Right lobe of liver (tissue), 6 donors: ENCODE results near the gene PROSER1. TPM values are rescaled to one million over a fixed set of nuclear protein-coding genes. Genes with fewer than 3 reads are reported as not detected.

Source experiments
- ATAC-seq, 4 donors: fragments of 200-7000 bp; cut with Tn5 transposase; one replicate each; pipeline ENCODE4 v1.9.1; 2020; ENCODE audit warnings: mild to moderate bottlenecking in 4 of 4, moderate library complexity in 4 of 4
- DNase-seq, 3 donors: peaks; one replicate each; pipeline ENCODE4 v3.0.0-alpha.2; 2020
- H3K27ac ChIP-seq, 3 donors: fragments of 200-600 bp; one replicate each; pipeline ENCODE4 v1.8.0; 2022
- H3K27me3 ChIP-seq, 2 donors: fragments of 200-600 bp; one replicate each; pipeline ENCODE4 v1.8.0; 2022
- H3K36me3 ChIP-seq, 4 donors: fragments of 200-600 bp; sonication (generic) in 1 of 4; one replicate each; pipeline versions ENCODE4 v1.5.1 to v1.8.0; 2017 to 2022; ENCODE audit warnings: control low read depth in 1 of 4
- H3K4me1 ChIP-seq, 4 donors: fragments of 200-600 bp; sonication (generic) in 1 of 4; one replicate each; pipeline versions ENCODE4 v1.5.1 to v1.8.0; 2017 to 2022; ENCODE audit warnings: control low read depth in 1 of 4
- H3K4me3 ChIP-seq, 3 donors: fragments of 200-600 bp; one replicate each; pipeline ENCODE4 v1.8.0; 2022
- H3K9me3 ChIP-seq, 4 donors: fragments of 200-600 bp; sonication (generic) in 1 of 4; one replicate each; pipeline versions ENCODE4 v1.5.1 to v1.8.0; 2017 to 2022; ENCODE audit warnings: control low read depth in 1 of 4
- CTCF ChIP-seq, 4 donors: fragments of 200-600 bp in 3 of 4; fragments of 450-650 bp in 1 of 4; IDR thresholded peaks; one replicate each; pipeline versions ENCODE4 v1.5.1 to v1.8.0; 2016 to 2022; ENCODE audit warnings: antibody characterized with exemption in 4 of 4, mild to moderate bottlenecking in 2 of 4
- POLR2A ChIP-seq: fragments of 450-650 bp; IDR thresholded peaks from one replicate; pipeline ENCODE4 v1.6.1; 2017; ENCODE audit warnings: antibody characterized with exemption, mild to moderate bottlenecking
- WGBS: methylation state at CpG from one replicate; pipeline ENCODE4 v1.1.6; 2018; ENCODE audit warnings: low coverage, low lambda C conversion rate; ENCODE audit not compliant: insufficient coverage; ENCODE audit errors: missing lambda C conversion rate; 5-methylcytosine and 5-hydroxymethylcytosine counted together
- intact Hi-C, 2 donors: fragments of 100-400 bp; cut with DNase I; formaldehyde crosslinking; loops; one replicate each; pipeline versions ENCODE4 v1.11.2 to v1.14.1; 2022
- total RNA-seq, 6 experiments: library from RNA; depleted of rRNA in 2 of 6; stranded (reverse); fragments of >200 nt in 2 of 6; fragmentation: NEBNext Ultra II Directional in 3 of 6; extraction: Animal tissue kit (Norgen Biotek cat#: 25700) in 3 of 6; gene quantifications; one replicate each; pipeline versions ENCODE4 v1.1.0 to v1.2.4, GENCODE V29; 2016 to 2023
- donor health status: DM: no; HTN: yes; CAD: no.
- donor health status: DM: no; HTN: no; CAD: no.
- donor health status: DM: no; HTN: no; CAD: no.
- donor health status: DM: no; HTN: yes; CAD: no.
- donor health status: DM: no; HTN: yes; CAD: no.

The PROSER1 gene
- total RNA-seq, 6 experiments from 2014 or later, result 8.6 to 11.2 (median 9.9) TPM

- Histone ChIP-seq H3K36me3 (peaks cover 0 to 14% (median 0%) of the 10 kb centered on the region in 4 donors), H3K4me3 (no peak overlapping the region), H3K27me3 (no peaks in the 10 kb centered on the region), H3K9me3 (no peaks in the 10 kb centered on the region), H3K4me1 (no peaks in the 10 kb centered on the region), H3K27ac (no peak overlapping the region)
- ATAC-seq (no peak), DNase-seq (no peak)
- intact Hi-C loops, result no loop called here
- WGBS, result 83% methylated on average over 2 of the region's 3 CpGs
- TF ChIP-seq CTCF (IDR thresholded peaks at IDR 0.05) (no peak), POLR2A (no peak)
Measured at GRCh38 chr13:39049274-39049673, 11.4 kb upstream of the PROSER1 start.

GRCh38 chr13:39048806-39049205 is 10.9 kb upstream of the PROSER1 start:
- DNase-seq (no peak), ATAC-seq (no peak)
- Histone ChIP-seq H3K27me3 (no peaks in the 10 kb centered on the region), H3K4me1 (no peaks in the 10 kb centered on the region), H3K9me3 (no peaks in the 10 kb centered on the region), H3K36me3 (peaks cover 0 to 14% (median 0%) of the 10 kb centered on the region in 4 donors), H3K27ac (no peak overlapping the region), H3K4me3 (no peak overlapping the region)
- no peak for TF ChIP-seq POLR2A
- TF ChIP-seq CTCF (IDR thresholded peaks at IDR 0.05), result no peak
- intact Hi-C loops, result no loop called here

GRCh38 chr13:39047560-39047959 is 9.7 kb upstream of the PROSER1 start:
- ATAC-seq (no peak), DNase-seq (no peak)
- Histone ChIP-seq H3K27me3 (no peaks in the 10 kb centered on the region), H3K4me1 (no peaks in the 10 kb centered on the region), H3K9me3 (no peaks in the 10 kb centered on the region), H3K4me3 (no peak overlapping the region), H3K36me3 (peaks cover 0 to 14% (median 0%) of the 10 kb centered on the region in 4 donors), H3K27ac (no peak overlapping the region)
- intact Hi-C loops, result no loop called here
- TF ChIP-seq CTCF (IDR thresholded peaks at IDR 0.05), result no peak
- no peak for TF ChIP-seq POLR2A
- WGBS, result 50% methylated on average over 2 of the region's 2 CpGs

- H3K36me3 ChIP-seq, result peaks cover 0 to 14% (median 0%) of the 10 kb centered on the region in 4 donors
- intact Hi-C loops, result no loop called here
- DNase-seq (no peak), ATAC-seq (no peak)
- peaks cover 0 to 13% (median 0%) of the 10 kb centered on the region in 4 donors for H3K4me1 ChIP-seq
- no peak overlapping the region for H3K4me3 ChIP-seq
- H3K27ac ChIP-seq, result no peak overlapping the region
- WGBS, result 95% methylated on average over 3 of the region's 3 CpGs
- no peaks in the 10 kb centered on the region for H3K27me3 ChIP-seq
- TF ChIP-seq CTCF (IDR thresholded peaks at IDR 0.05) (no peak), POLR2A (no peak)
- H3K9me3 ChIP-seq, result no peaks in the 10 kb centered on the region
Measured at GRCh38 chr13:39044536-39044935, 6.6 kb upstream of the PROSER1 start.

GRCh38 chr13:39040206-39040605 is 2.3 kb upstream of the PROSER1 start:
- Histone ChIP-seq H3K9me3 (no peaks in the 10 kb centered on the region), H3K36me3 (no peaks in the 10 kb centered on the region), H3K4me1 (peaks cover 0 to 33% (median 5%) of the 10 kb centered on the region in 4 donors), H3K27ac (peak overlapping the region in 2 of 3 donors; percentile 22 to 91), H3K4me3 (no peak overlapping the region), H3K27me3 (no peaks in the 10 kb centered on the region)
- ATAC-seq (peak in 1 of 4 donors; percentile 1), DNase-seq (no peak)
- 18% methylated on average over 1 of the region's 1 CpG for WGBS
- TF ChIP-seq CTCF (IDR thresholded peaks at IDR 0.05) (no peak), POLR2A (no peak)
- intact Hi-C loops, result no loop called here
